Stimulated activated CD4-positive, alpha-beta T cell treated with anti-CD3 and anti-CD28 coated beads, Interleukin-4, amount 100 ng/mL, for 24 hours (primary cell): ENCODE data around the gene RSRC2.
"Not testable (repeated sequence)": the region's sequence is repeated elsewhere in the genome, so short reads cannot be mapped to it uniquely, and the experiment has no call there.

Experiments
- DNase-seq: peaks from one replicate; pipeline ENCODE4 v3.0.0-alpha.2; 2020

Gene RSRC2

DNA sequence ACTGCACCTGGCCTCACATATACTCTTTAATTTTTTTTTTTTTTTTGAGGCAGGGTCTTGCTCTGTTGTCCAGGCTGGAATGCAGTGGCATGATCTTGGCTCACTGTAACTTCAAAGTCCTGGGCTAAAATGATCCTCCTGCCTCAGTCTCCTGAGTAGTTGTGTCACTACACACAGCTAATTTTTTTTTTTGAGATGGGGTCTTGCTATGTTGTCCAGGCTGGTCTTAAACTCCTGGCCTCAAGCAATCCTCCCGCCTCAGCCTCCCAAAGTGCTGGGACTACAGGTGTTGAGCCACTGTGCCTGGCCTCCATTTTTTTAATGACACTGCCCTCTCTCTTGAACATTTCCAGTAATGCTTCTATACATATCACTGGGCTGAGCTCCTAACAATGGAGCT, 42.4 kb downstream of the RSRC2 start:
- DNase-seq, result not testable (repeated sequence)

DNA sequence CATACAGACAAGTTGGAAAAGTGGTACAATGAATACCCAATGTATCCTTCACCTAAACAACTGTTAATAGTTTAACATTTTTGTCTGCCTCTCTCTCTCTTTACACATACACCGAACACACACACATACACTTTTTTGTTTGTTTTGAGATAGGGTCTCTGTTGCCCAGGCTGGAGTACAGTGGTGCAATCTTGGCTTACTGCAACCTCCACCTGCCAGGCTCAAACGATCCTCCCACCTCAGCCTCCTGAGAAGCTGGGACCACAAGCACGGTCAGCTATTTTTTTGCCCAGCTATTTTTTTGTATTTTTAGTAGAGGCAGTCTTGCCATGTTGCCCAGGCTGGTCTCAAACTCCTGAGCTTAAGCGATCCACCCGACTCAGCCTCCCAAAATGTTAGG, 42.8 kb downstream of the RSRC2 start:
- no peak for DNase-seq

DNA sequence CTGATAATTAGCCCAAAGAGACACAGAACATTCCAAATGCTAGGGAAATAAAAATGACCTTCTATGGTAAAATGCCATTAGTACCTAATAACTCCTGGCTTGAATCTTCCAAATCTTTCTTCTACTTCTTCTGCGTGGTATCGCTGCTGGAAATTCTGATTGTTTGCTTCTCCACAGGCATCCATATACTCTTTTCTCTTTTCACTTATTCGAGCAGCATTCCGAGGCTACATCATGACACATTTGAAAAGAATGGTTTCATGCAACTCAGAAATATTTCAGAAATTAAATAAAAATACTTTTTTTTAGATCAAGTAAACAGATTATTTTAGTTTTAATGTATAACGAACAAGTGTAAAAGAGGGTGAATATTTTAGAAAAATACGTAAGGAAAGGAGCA, 44.9 kb downstream of the RSRC2 start:
- no peak for DNase-seq

DNA sequence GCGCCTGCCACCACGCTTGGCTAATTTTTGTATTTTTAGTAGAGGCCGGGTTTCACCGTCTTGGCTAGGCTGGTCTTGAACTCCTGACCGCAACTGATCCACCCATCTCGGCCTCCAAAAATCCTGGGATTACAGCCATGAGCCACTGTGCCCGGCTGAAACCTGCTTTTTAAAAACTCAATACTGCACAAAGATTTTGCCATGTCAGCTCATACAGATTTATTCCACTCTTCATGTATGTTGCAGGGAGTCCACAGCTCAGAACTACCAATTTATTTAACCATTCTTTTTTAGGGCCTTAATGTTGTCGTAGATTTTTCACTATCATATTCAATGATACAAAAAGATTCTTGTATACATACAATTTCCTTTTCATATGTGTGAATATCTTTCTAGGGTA, 46.0 kb downstream of the RSRC2 start:
- DNase-seq, result no peak

DNA sequence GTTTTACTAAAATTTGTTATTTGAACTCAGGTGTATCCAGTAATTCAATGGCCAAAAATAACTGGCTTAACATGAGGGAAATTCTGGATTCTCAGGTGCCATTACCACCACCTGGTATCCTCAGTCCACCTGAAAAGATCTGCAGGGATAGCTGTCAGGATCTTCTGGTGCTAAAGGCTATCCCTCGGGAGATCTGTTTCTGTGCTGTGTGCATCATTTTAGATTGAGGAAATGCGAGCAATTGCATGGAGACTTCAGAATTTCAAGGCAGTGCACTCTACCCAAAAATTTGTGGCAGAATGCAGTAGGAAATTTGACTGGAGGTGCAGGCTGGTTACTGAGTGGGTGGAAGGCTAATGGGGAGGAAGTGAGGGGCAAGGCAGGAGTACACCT, 52.4 kb downstream of the RSRC2 start:
- DNase-seq, result no peak

DNA sequence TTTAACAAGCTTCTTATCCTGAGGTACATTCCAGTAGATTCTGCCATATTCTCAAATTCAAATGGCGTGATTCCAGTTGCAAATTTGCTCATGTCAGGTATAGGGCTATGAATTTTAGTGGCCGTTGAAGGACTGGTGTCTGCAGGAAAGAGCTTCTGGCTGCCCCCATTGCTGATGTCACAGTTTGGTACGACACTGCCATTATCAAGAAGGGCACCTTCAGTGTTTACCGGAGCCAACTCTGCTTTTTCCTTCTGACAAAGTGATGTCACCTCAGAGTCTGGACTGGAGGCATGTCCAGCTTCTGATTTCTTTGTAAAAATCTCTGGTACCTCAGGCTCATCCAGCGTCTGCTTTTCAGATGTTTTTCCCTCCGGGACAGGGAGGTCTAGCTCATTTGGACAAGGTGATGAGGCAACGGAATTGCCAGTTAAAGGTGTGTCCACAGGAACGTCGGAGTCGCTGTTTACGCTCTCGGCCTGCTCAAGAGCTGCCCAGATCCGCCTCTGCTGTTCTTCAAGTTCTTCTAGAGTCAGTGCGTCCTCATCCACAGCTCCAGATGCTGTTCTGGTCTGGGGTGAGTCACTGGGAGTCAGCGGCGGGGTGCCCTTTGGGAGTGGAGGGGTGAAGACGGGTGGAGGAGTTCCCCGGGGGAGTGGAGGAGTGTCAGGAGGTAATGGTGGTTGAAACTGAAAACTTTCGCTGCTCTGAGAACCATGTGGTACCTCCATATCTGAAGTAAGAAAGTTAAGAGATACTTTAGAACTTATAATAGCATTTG, 53.0 kb downstream of the RSRC2 start:
- DNase-seq, result peak; percentile 62

DNA sequence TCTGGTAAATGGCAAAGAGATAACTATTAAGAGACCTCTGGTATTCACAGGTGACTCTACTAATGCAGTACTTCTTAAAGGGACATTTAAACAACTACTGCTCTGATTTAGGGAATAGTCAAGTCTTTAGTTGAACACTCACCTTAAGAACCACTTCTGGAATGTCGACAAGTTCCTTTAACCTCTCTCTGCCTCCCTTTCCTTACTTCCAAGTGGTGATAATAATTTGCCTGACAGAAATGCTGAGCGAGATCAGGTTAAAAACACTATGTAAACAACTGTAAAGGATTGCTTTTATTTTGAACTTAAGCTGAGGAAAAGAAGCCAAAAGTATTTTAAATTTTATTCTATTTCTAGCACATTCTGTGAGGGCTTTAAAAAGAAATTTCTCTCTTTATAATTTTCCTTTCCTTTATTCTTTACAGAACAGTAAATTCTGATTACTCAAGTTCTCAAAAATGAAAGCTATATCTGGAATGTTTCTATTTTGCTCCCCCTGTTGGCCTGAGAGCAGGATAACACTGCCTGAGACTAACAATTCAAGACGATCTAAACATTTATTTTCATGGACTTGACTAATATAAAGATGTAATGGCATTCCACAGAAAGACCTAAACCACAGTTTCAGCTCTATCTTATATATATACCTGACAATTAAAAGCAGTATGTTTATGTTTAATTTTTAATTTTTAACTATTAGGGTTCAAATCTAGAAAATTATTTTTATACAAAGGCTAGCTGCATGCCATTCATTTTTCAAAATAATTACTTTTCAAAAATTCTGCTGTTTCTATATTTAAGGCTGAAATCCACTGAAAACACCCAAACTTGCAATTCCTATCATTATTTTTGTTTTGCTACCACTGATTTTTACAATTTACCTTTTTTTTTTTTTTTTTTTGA, 55.2 kb downstream of the RSRC2 start:
- peak; percentile 10 for DNase-seq

DNA sequence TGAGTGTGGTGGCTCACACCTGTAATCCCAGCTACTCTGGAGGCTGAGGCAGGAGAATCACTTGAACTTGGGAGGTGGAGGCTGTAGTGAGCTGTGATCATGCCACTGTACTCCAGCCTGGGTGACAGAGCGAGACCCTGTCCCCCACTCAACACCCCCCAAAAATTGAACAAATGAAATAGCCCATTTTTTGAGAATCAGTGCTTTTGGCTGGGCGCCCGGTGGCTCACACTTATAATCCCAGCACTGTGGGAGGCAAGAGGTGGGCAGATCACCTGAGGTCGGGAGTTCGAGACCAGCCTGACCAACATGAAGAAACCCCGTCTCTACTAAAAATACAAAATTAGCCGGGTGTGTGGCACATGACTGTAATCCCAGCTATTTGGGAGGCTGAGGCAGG, 56.2 kb downstream of the RSRC2 start:
- DNase-seq, result not testable (repeated sequence)

DNA sequence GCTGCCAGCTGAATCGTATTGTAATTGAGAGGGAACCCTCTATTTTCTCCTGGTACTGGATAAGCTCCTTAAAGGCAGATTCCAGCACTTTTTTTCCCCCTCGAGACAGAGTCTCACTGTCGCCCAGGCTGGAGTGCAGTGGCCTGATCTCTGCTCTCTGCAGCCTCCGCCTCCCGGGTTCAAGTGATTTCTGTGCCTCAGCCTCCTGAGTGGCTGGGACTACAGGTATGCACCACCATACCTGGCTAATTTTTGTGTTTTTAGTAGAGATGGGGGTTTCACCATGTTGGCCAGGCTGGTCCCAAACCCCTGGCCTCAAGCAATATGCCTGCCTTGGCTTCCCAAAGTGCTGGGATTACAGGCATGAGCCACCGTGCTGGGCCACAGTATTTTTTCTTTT, 56.9 kb downstream of the RSRC2 start:
- not testable (repeated sequence) for DNase-seq

DNA sequence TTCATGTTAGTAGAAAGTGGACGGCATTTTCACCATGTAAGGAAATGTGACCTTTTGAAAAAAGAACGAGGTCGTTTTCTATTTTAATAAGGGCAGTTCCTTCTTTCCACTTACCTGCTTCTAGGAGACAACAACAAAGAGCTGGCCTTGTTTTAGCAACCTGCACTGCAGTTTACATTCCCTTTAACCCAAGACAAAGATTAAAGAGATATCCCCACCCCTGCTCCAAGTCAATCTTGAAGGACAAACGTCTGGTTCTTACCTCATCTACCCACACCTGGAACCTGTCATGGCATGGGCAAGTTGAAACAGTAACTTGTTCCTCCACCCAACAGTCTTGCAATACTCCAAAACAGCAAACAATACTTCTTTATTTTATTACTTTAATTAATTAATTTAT, 58.8 kb downstream of the RSRC2 start:
- DNase-seq, result no peak

DNA sequence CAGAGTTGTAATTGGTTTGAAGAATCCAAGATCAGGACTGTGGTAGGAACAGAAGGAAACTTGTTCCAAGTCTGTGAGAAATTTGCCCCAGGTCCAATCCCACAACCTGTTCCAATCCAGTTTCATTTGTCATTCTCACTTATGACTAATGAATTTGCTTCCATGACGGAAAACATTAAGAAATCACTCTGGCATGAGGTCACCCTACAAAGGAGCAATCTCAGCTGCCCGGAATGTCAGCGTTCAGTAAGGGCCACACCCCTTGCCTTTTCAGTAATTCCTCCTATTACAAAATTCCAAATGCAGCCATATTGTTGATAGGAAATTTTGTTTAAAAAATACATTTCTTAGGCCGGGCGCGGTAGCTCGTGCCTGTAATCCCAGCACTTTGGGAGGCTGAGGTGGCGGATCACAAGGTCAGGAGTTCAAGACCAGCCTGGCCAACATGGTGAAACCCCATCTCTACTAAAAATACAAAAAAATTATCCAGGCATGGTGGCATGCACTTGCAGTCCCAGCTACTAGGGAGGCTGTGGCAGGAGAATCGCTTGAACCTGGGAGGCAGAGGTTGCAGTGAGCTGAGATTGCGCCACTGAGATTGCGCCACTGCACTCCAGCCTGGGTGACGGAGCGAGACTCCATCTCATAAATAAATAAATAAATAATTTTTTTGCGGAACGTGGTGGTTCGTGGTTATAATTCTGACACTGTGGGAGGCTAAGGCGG, 62.3 kb downstream of the RSRC2 start:
- not testable (repeated sequence) for DNase-seq

DNA sequence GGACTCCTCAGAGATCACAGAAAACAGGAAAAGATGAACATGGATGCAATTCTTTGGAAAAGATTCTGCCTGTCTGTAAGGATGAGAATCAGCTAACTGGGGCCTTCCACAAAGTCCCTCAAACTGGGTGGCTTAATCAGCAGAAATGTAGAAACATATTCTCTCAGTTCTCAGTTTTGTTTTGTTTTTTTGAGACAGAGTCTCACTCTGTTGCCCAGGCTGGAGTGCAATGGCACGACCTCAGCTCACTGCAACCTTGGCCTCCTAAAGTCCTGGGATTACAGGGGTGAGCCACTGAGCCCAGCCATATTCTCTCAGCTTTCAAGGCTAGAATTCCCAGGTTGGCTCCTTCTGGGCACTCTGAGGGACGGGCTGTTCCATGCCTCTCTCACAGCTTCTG, 66.1 kb downstream of the RSRC2 start:
- DNase-seq, result no peak

DNA sequence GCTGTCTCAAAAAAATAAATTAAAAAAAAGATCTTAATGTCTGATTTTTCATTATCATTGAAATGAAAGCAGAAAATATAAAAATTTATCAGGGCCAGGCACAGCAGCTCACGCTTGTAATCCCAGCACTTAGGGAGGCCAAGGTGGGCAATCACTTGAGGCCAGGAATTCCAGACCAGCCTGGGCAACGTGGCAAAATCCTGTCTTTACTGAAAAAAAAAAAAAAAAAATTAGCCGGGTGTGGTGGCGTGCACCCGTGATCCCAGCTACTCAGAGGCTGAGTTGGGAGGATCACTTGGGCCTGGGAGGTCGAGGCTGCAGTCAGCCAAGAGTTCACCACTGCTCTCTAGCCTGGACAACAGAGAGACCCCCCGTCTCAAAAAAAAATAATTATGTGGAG, 66.7 kb downstream of the RSRC2 start:
- no peak for DNase-seq

DNA sequence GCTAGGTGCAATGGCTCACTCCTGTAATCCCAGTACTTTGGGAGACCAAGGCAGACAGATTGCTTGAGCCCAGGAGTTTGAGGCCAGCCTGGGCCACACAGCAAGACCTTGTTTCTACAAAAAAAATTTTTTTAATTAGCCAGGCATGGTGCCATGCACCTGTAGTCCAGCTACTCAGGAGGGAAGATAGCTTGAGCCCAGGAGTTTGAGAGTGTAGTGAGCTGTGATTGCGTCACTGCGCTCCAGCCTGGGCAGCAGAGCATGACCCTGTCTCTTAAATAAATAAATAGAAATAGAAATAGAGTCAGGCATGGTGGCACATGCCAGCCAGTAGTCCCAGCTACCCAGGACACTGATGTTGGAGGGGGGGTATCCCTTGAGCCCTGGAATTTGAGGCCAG, 67.5 kb downstream of the RSRC2 start:
- DNase-seq, result no peak

DNA sequence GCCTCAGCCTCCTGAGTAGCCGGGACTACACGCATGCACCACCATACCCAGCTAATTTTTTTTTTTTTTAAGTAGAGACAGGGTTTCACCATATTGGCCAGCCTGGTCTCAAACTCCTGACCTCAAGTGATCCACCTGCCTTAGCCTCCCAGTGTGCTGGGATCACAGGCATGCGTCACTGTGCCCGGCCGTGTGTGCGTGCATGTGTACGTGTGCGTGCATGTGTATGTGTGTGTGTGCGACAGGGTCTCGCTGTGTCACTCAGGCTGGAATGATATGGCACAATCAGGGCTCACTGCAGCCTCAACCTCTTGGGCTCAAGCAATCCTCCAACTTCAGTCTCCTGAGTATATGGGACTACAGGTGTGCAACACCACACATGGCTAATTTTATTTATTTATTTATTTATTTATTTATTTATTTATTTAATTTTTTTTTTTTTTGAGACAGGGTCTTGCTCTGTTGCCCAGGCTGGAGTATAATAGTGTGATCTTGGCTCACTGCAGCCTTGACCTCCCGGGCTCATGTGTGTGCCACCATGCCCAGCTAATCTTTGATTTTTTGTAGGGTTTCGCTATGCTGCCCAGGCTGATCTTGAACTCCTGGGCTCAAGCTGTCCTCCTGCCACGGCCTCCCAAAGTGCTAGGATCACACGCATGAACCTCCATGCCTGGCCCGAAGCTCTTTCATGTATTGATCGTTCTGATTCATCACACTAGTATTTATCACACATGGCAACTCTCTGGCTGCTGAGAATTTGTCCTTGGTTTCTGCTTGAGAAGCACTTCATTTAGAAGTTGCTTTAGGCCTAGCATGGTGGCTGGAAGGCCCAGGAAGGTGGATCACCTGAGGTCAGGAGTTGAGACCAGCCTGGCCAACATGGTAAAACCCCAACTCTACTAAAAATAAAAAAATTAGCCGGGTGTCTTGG, 68.4 kb downstream of the RSRC2 start:
- no peak for DNase-seq

DNA sequence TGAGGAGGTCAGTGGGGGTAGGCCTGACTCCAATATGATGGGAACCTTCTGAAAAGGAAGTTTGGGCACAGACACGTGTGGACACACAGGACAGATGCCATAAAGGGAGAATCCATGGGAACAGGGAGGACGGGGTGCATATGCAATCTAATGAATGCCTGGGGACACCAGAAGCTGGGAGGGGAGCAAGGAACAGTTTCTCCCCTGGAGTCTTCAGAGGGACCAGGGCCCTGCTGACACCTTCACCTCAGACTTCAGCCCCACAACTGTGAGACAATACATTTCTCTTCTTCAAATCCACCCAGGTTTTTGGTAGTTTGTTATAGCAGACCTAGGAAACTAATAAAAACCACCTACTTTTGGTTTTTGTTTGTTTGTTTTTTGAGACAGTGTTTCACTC, 69.1 kb downstream of the RSRC2 start:
- no peak for DNase-seq

DNA sequence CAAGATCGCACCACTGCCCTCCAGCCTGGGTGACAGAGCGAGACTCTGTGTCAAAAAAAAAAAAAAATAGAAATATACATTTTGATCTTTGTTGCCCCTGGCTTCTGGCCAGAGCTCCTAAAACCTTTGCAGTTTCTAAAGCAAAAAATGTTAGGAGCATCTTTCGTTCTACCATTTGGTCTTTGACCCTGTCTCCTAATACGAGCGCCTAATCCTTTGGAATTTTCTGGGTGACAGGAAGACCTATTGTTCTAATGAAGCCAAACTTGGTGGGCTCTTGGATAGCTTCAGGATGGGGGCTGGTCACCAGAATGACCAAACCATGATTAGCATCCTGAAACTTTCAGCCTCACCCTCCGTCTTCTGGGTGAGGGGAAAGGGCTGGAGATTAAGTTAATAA, 72.0 kb downstream of the RSRC2 start:
- no peak for DNase-seq

DNA sequence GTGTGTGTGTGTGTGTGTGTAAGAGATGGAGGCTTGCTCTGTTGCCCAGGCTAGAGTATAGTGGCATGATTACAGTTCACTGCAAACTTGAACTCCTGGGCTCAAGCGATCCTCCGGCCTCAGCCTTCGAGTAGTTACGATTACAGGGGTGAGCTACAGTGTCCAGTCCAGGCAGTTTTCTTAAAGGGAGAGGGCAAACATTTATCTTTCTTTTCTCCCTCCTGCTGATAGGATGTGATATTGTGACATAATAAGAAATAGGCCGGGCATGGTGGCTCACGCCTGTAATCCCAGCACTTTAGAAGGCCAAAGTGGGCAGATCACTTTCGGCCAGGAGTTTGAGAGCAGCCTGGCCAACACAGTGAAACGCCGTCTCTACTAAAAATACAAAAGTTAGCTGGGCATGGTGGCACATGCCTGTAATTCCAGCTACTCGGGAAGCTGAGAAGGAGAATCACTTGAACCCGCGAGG, 72.5 kb downstream of the RSRC2 start:
- DNase-seq, result no peak
